IMR-90 (cell line): ENCODE data around the gene DUSP7. TPM values are rescaled to one million over a fixed set of nuclear protein-coding genes. Genes with fewer than 3 reads are reported as not detected.

Source experiments
- ATAC-seq: fragments of 200-7000 bp; cut with Tn5 transposase; 2 replicates; pipeline ENCODE4 v1.9.1; 2020; ENCODE audit warnings: low read depth, mild to moderate bottlenecking, moderate library complexity
- BruUV-seq: library from RNA; stranded (reverse); fragments of 400-500 nt; replicated peaks from 2 replicates; lab custom pipeline; 2021; lab: Mats Ljungman, UMichigan
- CTCF ChIA-PET: fragments of 300-600 bp; formaldehyde crosslinking; extraction: SDS; loops from one replicate; lab custom pipeline; 2021; ENCODE audit warnings: antibody characterized with exemption; lab: Yijun Ruan, JAX
- POLR2A ChIA-PET: fragments of 300-600 bp; sonication (Branson Sonifier 250); formaldehyde crosslinking; loops from one replicate; lab custom pipeline; 2022; ENCODE audit warnings: antibody characterized with exemption; ENCODE audit not compliant: unreplicated experiment; lab: Charles Lee
- DNase-seq: peaks from one replicate; pipeline ENCODE4 v3.0.0; 2013
- H2AFZ ChIP-seq: replicated peaks from 2 replicates; pipeline ENCODE3; 2013; ENCODE audit warnings: low read length, mild to moderate bottlenecking; ENCODE audit not compliant: poor library complexity
- H2AK5ac ChIP-seq: 2 replicates; pipeline ENCODE4 v1.6.1; 2013; ENCODE audit warnings: low read depth, low read length, inconsistent platforms
- H2AK9ac ChIP-seq: replicated peaks from 2 replicates; pipeline ENCODE3; 2013; ENCODE audit warnings: mild to moderate bottlenecking, low read depth, low read length, moderate library complexity; ENCODE audit not compliant: poor library complexity
- H2BK120ac ChIP-seq: 2 replicates; pipeline ENCODE4 v1.6.1; 2013; ENCODE audit warnings: low read depth, low read length, inconsistent platforms
- H2BK15ac ChIP-seq: 3 replicates; pipeline ENCODE4 v1.6.1; 2013; ENCODE audit warnings: low read depth, low read length, inconsistent platforms
- H2BK20ac ChIP-seq: 2 replicates; pipeline ENCODE4 v1.6.1; 2013; ENCODE audit warnings: low read depth, mild to moderate bottlenecking, inconsistent platforms, low read length, moderate library complexity
- H2BK5ac ChIP-seq: 2 replicates; pipeline ENCODE4 v1.6.1; 2013; ENCODE audit warnings: mild to moderate bottlenecking, low read depth, low read length, inconsistent platforms; ENCODE audit not compliant: poor library complexity, severe bottlenecking
- H3K14ac ChIP-seq: replicated peaks from 2 replicates; pipeline ENCODE4 v1.6.1; 2013; ENCODE audit warnings: low read depth, low read length, inconsistent platforms
- H3K18ac ChIP-seq: 2 replicates; pipeline ENCODE4 v1.6.1; 2013; ENCODE audit warnings: low read depth, low read length, control low read depth
- H3K23ac ChIP-seq: 2 replicates; pipeline ENCODE4 v1.6.1; 2013; ENCODE audit warnings: low read depth, low read length, inconsistent platforms
- H3K27ac ChIP-seq: 2 replicates; pipeline ENCODE4 v1.5.1; 2013; ENCODE audit warnings: mild to moderate bottlenecking, control low read depth, low read length; ENCODE audit not compliant: insufficient read depth
- H3K27me3 ChIP-seq: 2 replicates; pipeline ENCODE4 v1.6.1; 2013; ENCODE audit warnings: low read length; ENCODE audit not compliant: control insufficient read depth, insufficient read depth
- H3K36me3 ChIP-seq: 2 replicates; pipeline ENCODE4 v1.6.1; 2013; ENCODE audit warnings: low read length, mixed read lengths; ENCODE audit not compliant: control insufficient read depth, insufficient read depth
- H3K4ac ChIP-seq: 2 replicates; pipeline ENCODE4 v1.6.1; 2013; ENCODE audit warnings: low read depth, low read length, inconsistent platforms
- H3K4me1 ChIP-seq: 2 replicates; pipeline ENCODE4 v1.6.1; 2013; ENCODE audit warnings: low read length, mixed read lengths; ENCODE audit not compliant: control insufficient read depth, insufficient read depth
- H3K4me2 ChIP-seq: 2 replicates; pipeline ENCODE4 v1.6.1; 2013; ENCODE audit warnings: low read depth, mild to moderate bottlenecking, control low read depth, low read length, moderate library complexity
- H3K4me3 ChIP-seq: 2 replicates; pipeline ENCODE4 v1.5.1; 2013; ENCODE audit warnings: low read depth, mild to moderate bottlenecking, control low read depth, low read length, moderate library complexity; ENCODE audit not compliant: insufficient read depth
- H3K56ac ChIP-seq: 2 replicates; pipeline ENCODE4 v1.6.1; 2013; ENCODE audit warnings: low read length, inconsistent platforms; ENCODE audit not compliant: insufficient read depth; ENCODE audit errors: extremely low read depth
- H3K79me1 ChIP-seq, 2 experiments: 2 replicates each; pipeline ENCODE4 v1.6.1; 2013; ENCODE audit warnings: low read length in 2 of 2, inconsistent platforms in 1 of 2, low read depth in 1 of 2
- H3K9ac ChIP-seq: 2 replicates; pipeline ENCODE4 v1.6.1; 2013; ENCODE audit warnings: low read depth, low read length, control low read depth
- H3K9me1 ChIP-seq: 2 replicates; pipeline ENCODE4 v1.6.1; 2013; ENCODE audit warnings: low read length, inconsistent platforms; ENCODE audit not compliant: insufficient read depth
- H3K9me3 ChIP-seq: 2 replicates; pipeline ENCODE4 v1.6.1; 2013; ENCODE audit warnings: low read length; ENCODE audit not compliant: control insufficient read depth, insufficient read depth
- H4K20me1 ChIP-seq: 2 replicates; pipeline ENCODE4 v1.6.1; 2013; ENCODE audit warnings: low read length, inconsistent platforms; ENCODE audit not compliant: insufficient read depth
- H4K5ac ChIP-seq: 2 replicates; pipeline ENCODE4 v1.6.1; 2013; ENCODE audit warnings: mild to moderate bottlenecking, low read depth, low read length, control low read depth
- H4K8ac ChIP-seq, 2 experiments: 2 replicates each; pipeline ENCODE4 v1.6.1; 2013; ENCODE audit warnings: low read depth in 2 of 2, low read length in 2 of 2, control low read depth in 1 of 2, inconsistent platforms in 1 of 2
- H4K91ac ChIP-seq: 2 replicates; pipeline ENCODE4 v1.6.1; 2013; ENCODE audit warnings: low read depth, low read length, inconsistent platforms; ENCODE audit not compliant: insufficient read depth
- BHLHE40 ChIP-seq: fragments of 150-350 bp; IDR thresholded peaks from 2 replicates; pipeline ENCODE4 v1.6.1; 2016; ENCODE audit warnings: mild to moderate bottlenecking, low read depth, low read length
- CEBPB ChIP-seq: IDR thresholded peaks from 2 replicates; pipeline ENCODE4 v1.6.1; 2012; ENCODE audit warnings: low read depth, low read length, improper control_type of control experiment
- NFE2L2 ChIP-seq: fragments of 150-350 bp; IDR thresholded peaks from 2 replicates; pipeline ENCODE4 v1.6.1; 2016; ENCODE audit warnings: low read depth, mild to moderate bottlenecking, low read length
- WGBS, 2 experiments: methylation state at CpG; one replicate each; pipeline versions ENCODE4 v1.1.5 to v1.1.7; 2013; ENCODE audit warnings: missing lambda C conversion rate in 2 of 2; ENCODE audit not compliant: insufficient read length in 1 of 2; ENCODE audit errors: extremely low coverage in 2 of 2; 5-methylcytosine and 5-hydroxymethylcytosine counted together
- dilution Hi-C: fragments of 300-500 bp; cut with HindIII; formaldehyde crosslinking; loops from one replicate; pipeline ENCODE4 v1.14.3; 2018; ENCODE audit warnings: low sequenced_read_pairs; ENCODE audit not compliant: unreplicated experiment
- in situ Hi-C: fragments of 300-500 bp; cut with MboI; formaldehyde crosslinking; loops from 3 replicates; pipeline ENCODE4 v1.14.3; 2019; ENCODE audit warnings: low sequenced_read_pairs, inconsistent platforms, mixed read lengths
- intact Hi-C: fragments of 100-400 bp; cut with micrococcal nuclease; formaldehyde crosslinking; loops from 2 replicates; pipeline ENCODE4 v1.10.0; 2022
- polyA plus RNA-seq, 3 experiments: library from polyadenylated mRNA; depleted of rRNA; stranded (reverse); fragments of >200 nt; gene quantifications; 2 replicates each; pipeline ENCODE4 v1.2.3, GENCODE V29; 2012; ENCODE audit warnings: low replicate concordance in 1 of 3
- total RNA-seq: library from RNA; depleted of rRNA; stranded (reverse); fragments of >200 nt; gene quantifications from 2 replicates; pipeline ENCODE4 v1.2.3, GENCODE V29; 2012

The DUSP7 gene
- total and polyA plus RNA-seq, 2 of the 4 experiments (the other 2 are of a cell fraction) = 9.3 to 24.0 TPM

DNA sequence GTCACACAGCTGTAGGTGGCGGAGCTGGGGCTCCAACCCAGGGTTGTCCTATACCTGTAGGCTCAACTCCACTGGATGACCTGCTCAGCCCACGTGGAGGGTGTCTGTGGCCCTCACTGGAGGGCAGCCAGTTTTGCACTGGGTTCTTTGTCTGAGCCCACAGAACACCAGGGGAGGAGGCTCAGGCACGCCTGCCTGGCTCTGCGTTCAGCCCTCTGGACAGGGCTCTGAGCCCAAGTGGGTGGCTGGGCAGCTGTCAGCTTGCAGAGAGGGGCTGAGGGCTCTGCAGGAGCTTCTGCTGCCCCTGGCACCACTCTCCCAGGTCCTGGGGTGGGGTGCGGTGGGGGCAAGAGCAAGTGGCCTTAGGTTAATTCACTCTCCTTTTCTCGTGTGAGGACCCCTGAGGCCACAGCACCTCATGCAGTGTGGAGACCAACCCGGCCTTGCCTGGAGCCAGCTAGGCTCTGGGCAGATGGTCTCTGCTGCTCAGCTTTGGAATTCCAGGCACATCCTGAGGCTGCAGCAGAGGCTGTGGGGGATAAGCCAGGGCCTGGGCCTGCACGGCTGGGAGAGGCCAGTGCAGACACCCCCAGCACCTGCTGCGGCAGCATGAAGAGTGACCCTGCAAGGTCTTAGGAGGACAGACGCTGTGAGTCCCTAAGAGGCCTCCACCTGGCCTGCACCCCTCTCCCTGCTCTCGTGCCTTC is 23.5 kb downstream of the DUSP7 start:
- H2AK9ac ChIP-seq = no peak overlapping the region
- 80% methylated on average over 1 of the region's 11 CpGs; no CpG with 5 or more reads in 1 of the 2 experiments for WGBS, 2 experiments
- H4K20me1 ChIP-seq = no peaks in the 10 kb centered on the region
- no peaks in the 10 kb centered on the region for H3K79me1 ChIP-seq
- ATAC-seq (no peak), DNase-seq (no peak)
- H2BK5ac ChIP-seq = no peak overlapping the region
- H3K9me1 ChIP-seq = no peaks in the 10 kb centered on the region
- no peak overlapping the region for H3K56ac ChIP-seq
- no TSS peak for BruUV-seq
- in situ Hi-C loops = no loop called here
- CTCF ChIA-PET = interaction anchor here (0.6 kb wide), 1 partner anchor 20 kb away, joined by 3 read pairs; no protein-coding TSS in a partner anchor
- intact Hi-C loops = no loop called here
- H3K9ac ChIP-seq = no peak overlapping the region
- no peak overlapping the region for H3K4me3 ChIP-seq
- no peaks in the 10 kb centered on the region; the same call in 1 of the 2 replicates for H3K27me3 ChIP-seq
- H3K4me2 ChIP-seq = no peak overlapping the region
- H2BK15ac ChIP-seq = no peak overlapping the region
- H4K5ac ChIP-seq = no peak overlapping the region
- H2AK5ac ChIP-seq = no peak overlapping the region
- H3K14ac ChIP-seq = no peak overlapping the region
- H4K91ac ChIP-seq = no peak overlapping the region
- H3K9me3 ChIP-seq = no peaks in the 10 kb centered on the region
- no peak overlapping the region for H3K27ac ChIP-seq
- H3K36me3 ChIP-seq = no peaks in the 10 kb centered on the region
- POLR2A ChIA-PET = no interaction called here
- dilution Hi-C loops = no loop called here
- no peak overlapping the region for H2BK120ac ChIP-seq
- H3K4ac ChIP-seq = no peak overlapping the region
- no peak overlapping the region for H4K8ac ChIP-seq
- H2BK20ac ChIP-seq = no peak overlapping the region
- no peaks in the 10 kb centered on the region for H3K4me1 ChIP-seq
- no peak overlapping the region for H2AFZ ChIP-seq
- TF ChIP-seq CEBPB = no peak
- TF ChIP-seq BHLHE40 = no peak
- no peak for TF ChIP-seq NFE2L2
- no peak overlapping the region for H3K23ac ChIP-seq
- H3K18ac ChIP-seq = no peak overlapping the region
